Activated T-cell treated with anti-CD3 and anti-CD28 coated beads, Interleukin-2, amount 50 U/mL, for 24 hours (primary cell): ENCODE results near the gene SMNDC1.
"Not testable (repeated sequence)": the region's sequence is repeated elsewhere in the genome, so short reads cannot be mapped to it uniquely, and the experiment has no call there.

Source experiments
- DNase-seq: peaks from one replicate; pipeline ENCODE4 v3.0.0-alpha.2; 2020
- H3K27ac Mint-ChIP-seq: 2 replicates; pipeline ENCODE4 v1.8.0; 2020; ENCODE audit warnings: mild to moderate bottlenecking, mixed read lengths
- H3K27me3 Mint-ChIP-seq: 2 replicates; pipeline ENCODE4 v1.8.0; 2020; ENCODE audit warnings: mixed read lengths
- H3K36me3 Mint-ChIP-seq: 2 replicates; pipeline ENCODE4 v1.8.0; 2020; ENCODE audit warnings: low read depth, mixed read lengths
- H3K4me1 Mint-ChIP-seq: 2 replicates; pipeline ENCODE4 v1.8.0; 2020; ENCODE audit warnings: low read depth, mixed read lengths
- H3K4me3 Mint-ChIP-seq: 2 replicates; pipeline ENCODE4 v1.8.0; 2020; ENCODE audit warnings: mild to moderate bottlenecking, moderate library complexity, mixed read lengths
- H3K9me3 Mint-ChIP-seq: 2 replicates; pipeline ENCODE4 v1.8.0; 2020; ENCODE audit warnings: mixed read lengths

SMNDC1 gene

DNA sequence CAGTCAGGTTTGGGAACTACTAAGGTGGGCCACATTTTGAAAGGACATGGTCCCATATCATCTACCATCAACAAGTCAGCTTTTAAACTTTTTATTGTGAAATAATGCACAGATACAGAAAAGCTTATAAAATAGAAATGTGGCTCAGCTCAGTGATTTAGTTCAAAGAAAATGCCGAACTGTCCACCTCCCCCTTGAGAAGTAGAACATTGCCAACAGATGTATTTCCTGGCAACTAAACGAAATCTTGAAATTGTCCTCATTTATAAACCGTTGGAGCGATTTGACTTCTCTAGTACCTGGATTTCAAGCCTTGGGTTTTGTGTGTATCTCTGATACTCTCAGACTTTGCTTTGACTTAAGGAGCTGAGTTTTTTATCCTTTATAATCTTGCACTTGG lies 32.7 kb upstream of the SMNDC1 start:
- Mint-ChIP-seq H3K9me3 (no peaks in the 10 kb centered on the region), H3K27ac (no peak overlapping the region), H3K4me3 (no peak overlapping the region), H3K27me3 (no peaks in the 10 kb centered on the region), H3K4me1 (peaks cover 11% of the 10 kb centered on the region), H3K36me3 (no peaks in the 10 kb centered on the region)
- no peak for DNase-seq

DNA sequence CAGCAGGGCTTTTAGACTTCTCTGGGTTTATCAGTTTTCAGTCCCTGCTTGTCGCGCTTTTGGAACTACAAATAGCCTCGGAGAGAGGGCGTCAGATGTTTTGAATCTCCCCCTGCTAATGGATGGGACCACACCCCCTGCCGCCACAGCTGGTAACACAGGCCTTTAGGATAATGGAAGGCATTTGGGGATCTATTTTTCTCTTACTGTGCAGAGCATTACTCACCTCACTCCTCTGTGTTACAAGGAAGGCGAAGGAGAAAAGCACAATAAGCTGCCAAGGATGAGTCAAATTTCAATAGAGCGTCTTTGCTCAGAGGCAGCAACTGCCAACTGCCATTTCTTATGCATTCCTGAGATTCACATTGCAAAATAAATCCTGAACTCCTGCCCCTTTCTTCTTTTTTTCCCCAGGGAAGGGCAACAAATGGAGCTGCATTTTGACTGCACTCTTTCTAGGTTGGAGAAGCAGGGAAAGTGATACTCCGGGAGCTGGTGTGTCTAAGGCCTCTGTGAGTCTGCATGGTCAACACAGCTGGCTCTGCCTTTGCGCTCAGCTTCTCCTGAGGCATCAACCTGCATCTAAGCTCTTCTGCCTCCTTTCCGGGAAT lies 31.5 kb upstream of the SMNDC1 start:
- Mint-ChIP-seq H3K9me3 (no peaks in the 10 kb centered on the region), H3K36me3 (no peaks in the 10 kb centered on the region), H3K27me3 (no peaks in the 10 kb centered on the region), H3K4me3 (no peak overlapping the region), H3K27ac (no peak overlapping the region), H3K4me1 (peaks cover 11% of the 10 kb centered on the region)
- no peak for DNase-seq

GRCh38 chr10:110335314-110336064 lies 30.8 kb upstream of the SMNDC1 start:
- no peaks in the 10 kb centered on the region for H3K27me3 Mint-ChIP-seq
- peaks cover 7% of the 10 kb centered on the region for H3K9me3 Mint-ChIP-seq
- H3K36me3 Mint-ChIP-seq = no peaks in the 10 kb centered on the region
- H3K4me3 Mint-ChIP-seq = no peak overlapping the region
- H3K4me1 Mint-ChIP-seq = peaks cover 11% of the 10 kb centered on the region
- no peak for DNase-seq
- H3K27ac Mint-ChIP-seq = no peak overlapping the region

- peaks cover 16% of the 10 kb centered on the region for H3K9me3 Mint-ChIP-seq
- no peak for DNase-seq
- no peaks in the 10 kb centered on the region for H3K27me3 Mint-ChIP-seq
- peaks cover 11% of the 10 kb centered on the region for H3K4me1 Mint-ChIP-seq
- no peak overlapping the region for H3K27ac Mint-ChIP-seq
- no peak overlapping the region for H3K4me3 Mint-ChIP-seq
- H3K36me3 Mint-ChIP-seq = peaks cover 3% of the 10 kb centered on the region
Measured at GRCh38 chr10:110334061-110334656, 29.4 kb upstream of the SMNDC1 start.

GRCh38 chr10:110331226-110331795 lies 26.6 kb upstream of the SMNDC1 start:
- not testable (repeated sequence) for H3K27ac Mint-ChIP-seq, H3K27me3 Mint-ChIP-seq, H3K4me3 Mint-ChIP-seq, H3K36me3 Mint-ChIP-seq, DNase-seq
- peaks cover 16% of the 10 kb centered on the region for H3K9me3 Mint-ChIP-seq
- peaks cover 21% of the 10 kb centered on the region for H3K4me1 Mint-ChIP-seq

DNA sequence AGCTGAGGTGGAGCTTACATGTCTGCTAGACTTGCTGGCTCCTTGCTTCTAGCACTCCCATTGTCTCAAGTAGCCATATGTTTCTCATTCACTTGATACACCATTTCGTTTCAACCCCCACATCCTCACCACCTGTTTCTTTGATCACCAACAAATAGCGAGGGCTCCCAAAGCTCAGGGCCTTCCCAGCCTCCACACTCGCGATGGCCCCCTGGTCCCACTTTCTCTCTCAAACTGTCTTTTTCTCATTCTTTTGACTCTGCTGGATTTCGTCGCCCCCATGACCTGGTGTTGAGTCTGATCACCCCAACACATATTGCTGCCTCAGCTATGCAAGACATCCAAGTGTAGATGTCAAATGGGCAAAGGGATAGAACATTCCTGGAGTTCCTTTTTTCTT lies 26.0 kb upstream of the SMNDC1 start:
- DNase-seq = no peak
- Mint-ChIP-seq H3K4me3 (no peak overlapping the region), H3K27me3 (no peaks in the 10 kb centered on the region), H3K9me3 (peaks cover 16% of the 10 kb centered on the region), H3K36me3 (peaks cover 3% of the 10 kb centered on the region), H3K27ac (no peak overlapping the region), H3K4me1 (peaks cover 24% of the 10 kb centered on the region)

DNA sequence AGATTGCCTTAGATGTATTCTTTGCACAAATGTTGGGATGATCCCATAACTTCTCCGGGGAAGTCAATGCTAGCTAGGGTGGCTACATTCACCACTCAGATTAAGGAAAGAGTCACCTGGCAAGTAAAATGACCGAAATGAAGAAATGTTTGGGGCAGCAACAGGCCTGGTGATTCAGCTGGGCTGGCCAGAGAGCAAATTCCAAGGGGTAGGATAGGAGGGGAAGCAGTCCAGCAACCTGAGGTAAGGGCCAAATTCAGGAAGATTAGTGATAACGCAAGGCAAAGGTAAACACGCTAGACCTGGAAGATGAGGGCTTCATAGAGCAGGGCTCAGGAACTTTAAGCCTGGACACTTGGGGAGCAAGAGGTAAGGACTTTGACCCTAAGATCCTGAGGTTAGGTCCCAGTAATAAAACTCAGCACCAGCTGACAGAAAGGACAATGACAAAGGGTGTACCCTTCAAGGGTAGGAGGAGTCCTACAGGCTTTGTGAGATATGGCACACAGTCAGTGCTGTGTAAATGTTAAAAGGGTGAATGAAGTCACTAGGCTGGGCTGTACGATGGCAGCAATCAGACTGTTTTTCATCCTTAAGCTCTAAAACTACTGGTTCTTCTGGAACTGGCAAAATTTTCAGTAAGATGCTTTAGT lies 22.7 kb upstream of the SMNDC1 start:
- peaks cover 20% of the 10 kb centered on the region for H3K9me3 Mint-ChIP-seq
- H3K36me3 Mint-ChIP-seq = peaks cover 3% of the 10 kb centered on the region
- no peak overlapping the region for H3K4me3 Mint-ChIP-seq
- no peak for DNase-seq
- H3K27ac Mint-ChIP-seq = no peak overlapping the region
- H3K4me1 Mint-ChIP-seq = peaks cover 34% of the 10 kb centered on the region
- no peaks in the 10 kb centered on the region for H3K27me3 Mint-ChIP-seq

GRCh38 chr10:110326351-110327032 lies 21.8 kb upstream of the SMNDC1 start:
- no peak for DNase-seq
- Mint-ChIP-seq H3K36me3 (peaks cover 3% of the 10 kb centered on the region), H3K27me3 (no peaks in the 10 kb centered on the region), H3K9me3 (peaks cover 24% of the 10 kb centered on the region), H3K4me1 (peaks cover 34% of the 10 kb centered on the region), H3K27ac (no peak overlapping the region), H3K4me3 (no peak overlapping the region)

DNA sequence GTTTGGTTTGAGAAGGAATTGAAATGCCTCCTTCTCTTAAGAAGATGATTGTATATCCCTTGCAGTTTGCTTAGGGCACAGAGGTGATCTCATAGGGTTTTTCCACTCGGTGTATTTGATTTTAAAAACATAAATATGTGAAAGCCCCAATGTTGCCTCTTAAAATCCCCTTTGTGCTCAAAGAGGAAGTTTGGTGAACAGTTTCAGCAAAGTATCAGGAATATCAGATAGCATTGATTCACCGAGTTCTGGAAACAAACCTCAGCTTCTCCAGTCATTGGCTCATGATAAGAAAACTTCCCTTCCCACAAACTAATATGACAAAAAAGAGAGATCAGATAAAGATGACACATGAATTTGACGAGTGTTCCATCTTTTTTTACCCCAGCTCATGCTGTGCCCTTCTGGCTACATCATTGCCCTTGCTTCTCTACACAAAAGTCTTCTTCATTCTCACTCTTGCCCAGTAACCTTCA lies 20.1 kb upstream of the SMNDC1 start:
- H3K36me3 Mint-ChIP-seq = no peaks in the 10 kb centered on the region
- H3K27ac Mint-ChIP-seq = peak overlapping the region; percentile 74
- no peak for DNase-seq
- no peaks in the 10 kb centered on the region for H3K27me3 Mint-ChIP-seq
- peaks cover 16% of the 10 kb centered on the region for H3K9me3 Mint-ChIP-seq
- H3K4me3 Mint-ChIP-seq = peak overlapping the region; percentile 7
- H3K4me1 Mint-ChIP-seq = peaks cover 34% of the 10 kb centered on the region

- Mint-ChIP-seq H3K4me1 (peaks cover 34% of the 10 kb centered on the region), H3K36me3 (no peaks in the 10 kb centered on the region), H3K4me3 (no peak overlapping the region), H3K27ac (peak overlapping the region; percentile 74), H3K9me3 (peaks cover 11% of the 10 kb centered on the region), H3K27me3 (no peaks in the 10 kb centered on the region)
- DNase-seq = no peak
Measured at GRCh38 chr10:110324201-110324804, 19.6 kb upstream of the SMNDC1 start.

- no peak overlapping the region for H3K4me3 Mint-ChIP-seq
- H3K36me3 Mint-ChIP-seq = no peaks in the 10 kb centered on the region
- H3K9me3 Mint-ChIP-seq = peaks cover 10% of the 10 kb centered on the region
- H3K27ac Mint-ChIP-seq = no peak overlapping the region
- peaks cover 37% of the 10 kb centered on the region for H3K4me1 Mint-ChIP-seq
- no peak for DNase-seq
- no peaks in the 10 kb centered on the region for H3K27me3 Mint-ChIP-seq
Measured at GRCh38 chr10:110323503-110323902, 18.8 kb upstream of the SMNDC1 start.

DNA sequence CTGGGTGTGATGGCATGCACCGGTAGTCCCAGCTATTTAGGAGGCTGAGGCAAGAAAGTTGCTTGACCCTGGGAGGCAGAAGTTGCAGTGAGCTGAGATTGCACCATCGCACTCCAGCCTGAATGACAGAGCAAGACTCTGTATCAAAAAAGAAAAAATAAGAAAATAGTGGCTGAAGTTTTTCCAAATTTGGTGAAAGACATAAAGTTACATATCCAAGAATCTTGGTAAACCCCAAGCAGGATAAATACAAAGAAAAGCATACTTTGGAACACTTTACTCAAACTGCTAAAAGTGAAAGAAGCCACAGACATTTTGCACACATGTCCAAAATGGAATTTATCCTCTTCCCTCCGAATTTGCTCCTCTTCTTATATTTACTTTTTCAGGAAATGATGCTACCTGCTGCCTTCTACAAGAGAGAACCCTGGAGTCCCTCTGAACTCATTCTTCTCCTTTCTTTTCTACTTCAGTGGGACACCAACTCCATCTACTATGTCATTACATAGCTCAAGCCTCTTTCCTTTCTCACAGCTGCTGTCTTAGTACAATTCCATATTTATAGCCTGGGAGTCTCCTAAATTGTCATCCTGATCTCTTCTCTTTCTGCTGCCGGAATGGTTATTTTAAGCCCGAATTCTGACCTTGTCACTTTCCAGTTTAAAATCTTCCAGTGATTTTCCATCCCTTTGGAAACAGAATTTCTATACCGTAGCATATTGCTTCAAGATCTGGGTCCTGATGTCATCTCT lies 17.3 kb upstream of the SMNDC1 start:
- no peaks in the 10 kb centered on the region for H3K36me3 Mint-ChIP-seq
- peaks cover 10% of the 10 kb centered on the region for H3K9me3 Mint-ChIP-seq
- H3K4me3 Mint-ChIP-seq = no peak overlapping the region
- peaks cover 39% of the 10 kb centered on the region for H3K4me1 Mint-ChIP-seq
- no peaks in the 10 kb centered on the region for H3K27me3 Mint-ChIP-seq
- no peak overlapping the region for H3K27ac Mint-ChIP-seq
- no peak for DNase-seq
